GM12872 (cell line): ENCODE measurements around the gene VWA3B.

Experiments used
- TF ChIP-seq, protein P1 (sequence below): IDR thresholded peaks from 3 replicates; pipeline ENCODE4 v1.5.1; 2011; ENCODE audit warnings: low read depth, mild to moderate bottlenecking, low read length, moderate library complexity; ENCODE audit not compliant: insufficient read depth

The VWA3B gene

DNA sequence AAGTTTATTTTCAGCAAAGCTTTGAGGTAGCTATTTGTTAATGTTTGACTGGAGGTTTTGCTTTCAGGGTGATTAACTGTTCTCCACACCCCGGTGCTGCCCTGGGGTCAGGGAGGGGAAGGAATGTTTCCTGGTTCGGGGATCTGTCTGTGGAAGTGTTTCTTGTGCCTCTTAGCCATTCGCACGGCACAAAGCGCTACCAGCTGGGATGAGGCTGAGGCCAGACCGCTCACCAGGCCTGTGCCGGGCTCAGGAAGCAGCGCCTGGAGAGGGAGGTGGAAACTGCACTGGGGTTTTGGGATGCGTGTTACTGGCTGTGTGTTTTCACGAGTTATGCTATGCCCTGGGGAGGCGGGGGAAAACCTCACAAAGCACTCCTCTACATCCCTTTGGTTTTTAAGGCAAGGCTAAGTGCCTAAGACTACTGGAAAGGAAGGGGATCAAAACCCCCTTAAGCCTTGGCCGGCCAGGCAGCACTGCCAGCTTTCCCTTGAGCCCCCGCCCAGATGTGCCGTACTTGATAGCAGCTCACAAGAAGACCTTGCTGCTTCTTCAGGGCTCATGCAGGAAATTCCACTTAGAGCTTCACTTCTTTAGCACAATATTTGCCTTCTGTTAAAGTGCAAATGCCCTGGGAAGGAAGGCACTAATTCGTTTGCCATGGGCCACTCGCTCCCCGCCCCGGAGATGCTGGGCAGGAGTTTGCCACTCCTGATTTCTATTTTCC is 193.6 kb downstream of the VWA3B start:
- TF ChIP-seq, protein P1, sequence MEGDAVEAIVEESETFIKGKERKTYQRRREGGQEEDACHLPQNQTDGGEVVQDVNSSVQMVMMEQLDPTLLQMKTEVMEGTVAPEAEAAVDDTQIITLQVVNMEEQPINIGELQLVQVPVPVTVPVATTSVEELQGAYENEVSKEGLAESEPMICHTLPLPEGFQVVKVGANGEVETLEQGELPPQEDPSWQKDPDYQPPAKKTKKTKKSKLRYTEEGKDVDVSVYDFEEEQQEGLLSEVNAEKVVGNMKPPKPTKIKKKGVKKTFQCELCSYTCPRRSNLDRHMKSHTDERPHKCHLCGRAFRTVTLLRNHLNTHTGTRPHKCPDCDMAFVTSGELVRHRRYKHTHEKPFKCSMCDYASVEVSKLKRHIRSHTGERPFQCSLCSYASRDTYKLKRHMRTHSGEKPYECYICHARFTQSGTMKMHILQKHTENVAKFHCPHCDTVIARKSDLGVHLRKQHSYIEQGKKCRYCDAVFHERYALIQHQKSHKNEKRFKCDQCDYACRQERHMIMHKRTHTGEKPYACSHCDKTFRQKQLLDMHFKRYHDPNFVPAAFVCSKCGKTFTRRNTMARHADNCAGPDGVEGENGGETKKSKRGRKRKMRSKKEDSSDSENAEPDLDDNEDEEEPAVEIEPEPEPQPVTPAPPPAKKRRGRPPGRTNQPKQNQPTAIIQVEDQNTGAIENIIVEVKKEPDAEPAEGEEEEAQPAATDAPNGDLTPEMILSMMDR = no peak

DNA sequence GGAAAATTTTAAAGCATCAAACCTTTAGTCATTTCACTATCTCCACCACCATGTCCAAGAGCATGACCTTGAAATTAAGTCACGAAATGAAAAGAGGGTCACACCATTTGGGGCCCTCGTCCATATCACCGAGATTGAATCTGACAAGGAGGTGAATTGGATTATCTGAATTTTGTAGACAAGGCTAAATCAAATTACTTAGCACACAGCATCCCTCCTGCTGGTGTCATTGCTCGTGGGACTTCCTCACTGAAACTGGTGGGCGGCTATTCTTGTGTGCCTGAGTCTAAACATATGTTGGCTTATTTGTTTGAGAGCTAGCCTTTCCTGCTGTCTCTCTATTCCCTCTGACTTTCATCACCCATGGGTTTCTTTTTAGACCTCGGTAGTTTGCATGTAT is 194.6 kb downstream of the VWA3B start:
- TF ChIP-seq, protein P1 = no peak

DNA sequence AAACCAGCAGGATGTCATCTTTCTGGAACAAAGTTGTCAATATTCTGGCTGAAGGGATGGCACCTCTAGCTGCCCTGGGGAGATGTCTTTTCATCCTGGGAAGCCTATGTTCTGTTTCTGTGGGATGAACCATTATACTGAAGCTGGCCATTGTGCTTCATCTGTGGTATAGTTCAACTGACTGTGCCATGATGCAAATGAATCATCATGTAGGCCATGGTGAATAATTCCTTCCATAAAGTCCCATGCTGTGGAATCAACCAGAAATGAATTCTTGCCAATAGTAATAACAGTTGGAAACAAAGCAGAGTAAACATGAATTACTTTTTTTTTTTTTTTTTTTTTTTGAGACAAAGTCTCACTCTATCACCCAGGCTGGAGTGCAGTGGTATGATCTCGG is 195.1 kb downstream of the VWA3B start:
- TF ChIP-seq, protein P1 = no peak

DNA sequence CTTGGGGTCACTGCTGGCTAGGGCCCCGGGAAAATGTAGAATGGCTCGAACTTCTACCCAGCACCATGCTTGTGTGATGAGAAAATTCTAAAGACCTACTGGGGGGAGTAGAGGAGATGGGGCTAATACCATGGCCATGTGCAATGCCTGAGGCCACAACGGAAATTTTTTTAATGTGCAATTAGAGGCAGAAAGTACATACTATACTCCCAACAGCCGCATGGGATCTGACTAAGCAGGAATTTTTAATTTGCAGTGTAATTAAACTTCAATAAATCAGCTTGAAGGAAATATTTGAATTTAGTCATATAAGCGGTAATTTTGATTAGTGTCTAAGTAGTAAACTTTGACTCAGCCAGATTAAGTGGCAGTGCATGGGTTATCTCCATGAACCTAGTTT is 206.1 kb downstream of the VWA3B start:
- TF ChIP-seq, protein P1 = no peak

DNA sequence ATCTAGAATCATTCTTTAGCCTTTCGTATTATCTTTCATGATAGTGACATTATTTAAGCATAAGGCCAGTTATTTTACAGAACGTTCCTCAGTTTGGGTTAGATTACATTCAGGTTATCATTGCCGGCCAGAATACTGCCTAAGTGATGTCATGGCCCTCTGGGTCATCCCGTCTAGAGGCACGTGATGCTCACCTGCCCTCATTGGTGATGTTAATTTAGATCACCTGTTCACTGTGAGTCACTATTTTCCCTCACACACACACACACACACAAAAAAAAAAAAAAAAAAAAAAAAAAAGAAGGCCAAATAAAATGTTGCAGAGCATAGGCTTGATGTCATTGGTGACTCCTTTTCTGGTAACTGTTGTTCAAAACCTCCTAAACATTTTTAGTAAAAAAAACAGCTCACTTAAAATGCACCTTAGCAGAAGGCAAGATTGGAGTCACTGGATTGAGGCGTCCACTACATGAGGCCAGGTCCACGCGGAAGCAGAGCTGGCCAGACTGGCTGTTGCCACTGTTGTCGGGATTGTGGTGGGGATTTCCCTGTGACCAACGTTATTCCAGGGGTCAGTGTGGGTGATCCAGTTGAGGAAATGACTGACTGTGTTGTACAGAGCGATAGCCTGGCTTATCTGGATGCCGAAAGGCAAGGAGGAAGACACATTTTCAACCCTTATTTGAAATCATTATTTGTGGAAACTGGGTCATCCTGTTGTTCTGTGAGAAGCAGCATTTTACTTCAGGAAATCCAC is 207.1 kb downstream of the VWA3B start:
- TF ChIP-seq, protein P1 = no peak

DNA sequence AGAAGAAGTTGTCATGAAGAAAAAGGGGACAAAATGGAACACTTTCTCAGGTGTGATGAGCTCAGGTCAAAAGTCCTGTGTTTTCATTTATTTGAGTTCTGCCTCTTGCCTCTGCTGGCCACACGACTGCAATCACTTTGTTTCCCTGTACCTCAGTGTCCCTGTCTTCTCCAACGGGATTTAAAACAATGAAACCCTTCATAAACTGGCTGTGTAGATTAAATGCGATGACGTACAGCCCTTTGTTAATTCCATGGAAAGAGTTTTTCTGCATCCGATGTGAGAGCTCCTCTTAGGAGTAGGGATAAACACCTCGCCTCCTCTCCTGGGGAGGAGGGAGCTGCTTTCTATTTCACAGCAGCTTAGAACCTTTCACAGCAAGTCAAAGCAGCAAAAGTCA is 207.7 kb downstream of the VWA3B start:
- TF ChIP-seq, protein P1 = no peak

DNA sequence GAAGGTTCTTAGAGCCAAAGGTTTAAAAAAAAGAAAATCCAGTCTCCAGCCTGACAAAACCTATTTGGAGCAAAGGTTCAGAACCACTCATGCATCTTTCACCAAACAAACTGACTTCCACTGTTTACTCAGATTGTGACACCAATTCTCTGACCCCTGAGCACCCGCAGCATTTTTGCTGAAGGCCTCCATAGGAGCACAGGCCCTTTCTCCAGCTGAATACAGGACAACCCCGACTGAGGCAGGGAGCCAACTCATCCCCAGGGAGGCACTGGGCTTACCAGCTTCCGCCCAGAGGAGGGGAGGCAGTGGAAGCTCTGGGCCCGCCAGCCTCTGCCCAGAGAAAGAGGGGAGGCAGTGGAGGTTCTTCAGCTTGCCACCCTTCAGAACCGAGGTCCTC is 208.3 kb downstream of the VWA3B start:
- TF ChIP-seq, protein P1 = no peak
